Kidney epithelial cell (primary cell): ENCODE data around the gene TSEN54. TPM values are rescaled to one million over a fixed set of nuclear protein-coding genes. Genes with fewer than 3 reads are reported as not detected.

Experiments used
- DNase-seq: peaks from one replicate; pipeline ENCODE4 v3.0.0-alpha.2; 2010; ENCODE audit warnings: low read depth
- H3K27me3 ChIP-seq: 2 replicates; pipeline ENCODE4 v1.6.0; 2011; ENCODE audit warnings: low read length; ENCODE audit not compliant: control insufficient read depth, insufficient read depth
- H3K36me3 ChIP-seq: 2 replicates; pipeline ENCODE4 v1.5.1; 2011; ENCODE audit warnings: low read length; ENCODE audit not compliant: control insufficient read depth, insufficient read depth
- H3K4me3 ChIP-seq: 2 replicates; pipeline ENCODE4 v1.5.1; 2011; ENCODE audit warnings: low read depth, mild to moderate bottlenecking, control low read depth, low read length
- CTCF ChIP-seq: IDR thresholded peaks from 2 replicates; pipeline ENCODE4 v1.5.1; 2011; ENCODE audit warnings: mild to moderate bottlenecking, moderate library complexity, low read length, control low read depth, inconsistent platforms; ENCODE audit not compliant: insufficient read depth, poor library complexity, severe bottlenecking
- total RNA-seq: library from RNA; depleted of rRNA; stranded (reverse); fragments of >200 nt; gene quantifications from 2 replicates; pipeline ENCODE4 v1.2.3, GENCODE V29; 2015

Gene TSEN54
- total RNA-seq, 1 donor from 2014 or later: 23.5 TPM

GRCh38 chr17:75500419-75501216 is 15.7 kb upstream of the TSEN54 start:
- Histone ChIP-seq H3K36me3 (peaks cover 1% of the 10 kb centered on the region), H3K4me3 (no peak overlapping the region), H3K27me3 (no peaks in the 10 kb centered on the region)
- no peak for TF ChIP-seq CTCF
- no peak for DNase-seq

GRCh38 chr17:75501378-75502071 is 14.8 kb upstream of the TSEN54 start:
- TF ChIP-seq CTCF: no peak
- DNase-seq: no peak
- peaks cover 1% of the 10 kb centered on the region for H3K36me3 ChIP-seq
- no peaks in the 10 kb centered on the region for H3K27me3 ChIP-seq
- no peak overlapping the region for H3K4me3 ChIP-seq

GRCh38 chr17:75502072-75502720 is 14.1 kb upstream of the TSEN54 start:
- no peak for TF ChIP-seq CTCF
- H3K36me3 ChIP-seq: peaks cover 1% of the 10 kb centered on the region
- H3K4me3 ChIP-seq: no peak overlapping the region
- no peak for DNase-seq
- no peaks in the 10 kb centered on the region for H3K27me3 ChIP-seq

- no peak for DNase-seq
- peaks cover under 1% of the 10 kb centered on the region for H3K36me3 ChIP-seq
- no peak overlapping the region for H3K4me3 ChIP-seq
- no peak for TF ChIP-seq CTCF
- no peaks in the 10 kb centered on the region for H3K27me3 ChIP-seq
These were observed 13.5 kb upstream of the TSEN54 start for GRCh38 chr17:75502721-75503329.

GRCh38 chr17:75503337-75503950 is 12.9 kb upstream of the TSEN54 start:
- Histone ChIP-seq H3K4me3 (no peak overlapping the region), H3K36me3 (no peaks in the 10 kb centered on the region), H3K27me3 (no peaks in the 10 kb centered on the region)
- no peak for TF ChIP-seq CTCF
- no peak for DNase-seq
